HepG2 (cell line): ENCODE results near the gene LSM5. TPM values are rescaled to one million over a fixed set of nuclear protein-coding genes. Genes with fewer than 3 reads are reported as not detected.

Experiments used
- AFF4 ChIP-seq: sonication (generic); formaldehyde crosslinking; IDR thresholded peaks from 2 replicates; pipeline ENCODE4 v1.4.0; 2020; ENCODE audit warnings: missing genetic modification reagents
- FOXA3 ChIP-seq: IDR thresholded peaks from 2 replicates; pipeline ENCODE4 v1.6.1; 2016; ENCODE audit warnings: missing genetic modification reagents, missing compliant biosample characterization
- GABPB1 ChIP-seq: IDR thresholded peaks from 2 replicates; pipeline ENCODE4 v1.6.1; 2016; ENCODE audit warnings: mild to moderate bottlenecking, missing genetic modification reagents, moderate library complexity, missing compliant biosample characterization
- HNRNPL ChIP-seq: fragments of 200-400 bp; formaldehyde crosslinking; IDR thresholded peaks from 2 replicates; pipeline ENCODE4 v1.6.1; 2017; ENCODE audit warnings: mild to moderate bottlenecking, low read depth, low read length
- HOXA5 ChIP-seq: sonication (generic); formaldehyde crosslinking; IDR thresholded peaks from 2 replicates; pipeline ENCODE4 v1.4.0; 2020; ENCODE audit warnings: missing genetic modification reagents
- PRDM15 ChIP-seq: sonication (generic); formaldehyde crosslinking; IDR thresholded peaks from 2 replicates; pipeline ENCODE4 v1.4.0; 2020; ENCODE audit warnings: missing genetic modification reagents
- SNAPC2 ChIP-seq: sonication (generic); formaldehyde crosslinking; IDR thresholded peaks from 2 replicates; pipeline ENCODE4 v1.8.1; 2022; ENCODE audit warnings: mild to moderate bottlenecking, missing genetic modification reagents
- SOX6 ChIP-seq, 2 experiments: fragments of 450-650 bp in 1 of 2; sonication (generic) in 1 of 2; formaldehyde crosslinking in 1 of 2; IDR thresholded peaks; 2 replicates each; pipeline versions ENCODE4 v1.4.0 to v1.6.1; 2017 to 2020; ENCODE audit warnings: antibody characterized with exemption in 1 of 2, mild to moderate bottlenecking in 1 of 2, missing genetic modification reagents in 1 of 2
- ZBTB2 ChIP-seq: sonication (generic); formaldehyde crosslinking; IDR thresholded peaks from 2 replicates; pipeline ENCODE4 v1.8.0; 2022; ENCODE audit warnings: low read depth, missing genetic modification reagents
- ZNF430 ChIP-seq: sonication (generic); formaldehyde crosslinking; IDR thresholded peaks from 2 replicates; pipeline ENCODE4 v1.9.0; 2021; ENCODE audit warnings: mild to moderate bottlenecking, missing genetic modification reagents
- ZNF574 ChIP-seq: sonication (generic); formaldehyde crosslinking; IDR thresholded peaks from 2 replicates; pipeline ENCODE4 v1.4.0; 2020; ENCODE audit warnings: missing genetic modification reagents
- ZNF629 ChIP-seq: sonication (generic); formaldehyde crosslinking; conservative IDR thresholded peaks from 2 replicates; pipeline ENCODE4 v1.5.0; 2020; ENCODE audit warnings: missing genetic modification reagents
- ZNF724P ChIP-seq: sonication (generic); formaldehyde crosslinking; IDR thresholded peaks from 2 replicates; pipeline ENCODE4 v1.8.0; 2022; ENCODE audit warnings: missing genetic modification reagents, borderline replicate concordance
- polyA plus RNA-seq, 8 experiments: library from polyadenylated mRNA; depleted of rRNA in 3 of 8; stranded (reverse) in 7 of 8; unstranded in 1 of 8; fragments of >200 nt; fragmentation: Illumina TruSeq in 4 of 8; extraction: Trizol in 4 of 8; gene quantifications; 2 replicates each; pipeline versions ENCODE4 v1.2.1 to v1.2.3, GENCODE V29; 2011 to 2016; ENCODE audit warnings: low read depth in 4 of 8, missing spikeins in 1 of 8, mixed read lengths in 1 of 8; ENCODE audit not compliant: insufficient read depth in 1 of 8
- total RNA-seq, 5 experiments: library from RNA; depleted of rRNA; stranded (reverse); fragments of >200 nt; fragmentation: Illumina TruSeq; extraction: Trizol; gene quantifications; 2 replicates each; pipeline ENCODE4 v1.2.3, GENCODE V29; 2016; ENCODE audit warnings: low read depth in 1 of 5
- TF ChIP-seq, protein P1 (sequence below): sonication (generic); formaldehyde crosslinking; IDR thresholded peaks from 2 replicates; pipeline ENCODE4 v1.4.0; 2020; ENCODE audit warnings: missing genetic modification reagents

Gene LSM5
- total and polyA plus RNA-seq, 2 of the 13 experiments (the other 11 are each of a cell fraction or from before 2014, with no cell fraction given) = 30.3 to 183 TPM

- 0 out of 2 replicates have a peak, but pooled peaks have one; percentile 12 for TF ChIP-seq ZNF629
- TF ChIP-seq ZBTB2 = peak; percentile 33; the same call in 1 of the 2 replicates
- peak; percentile 77; the same call in 1 of the 2 replicates for TF ChIP-seq HNRNPL
- TF ChIP-seq ZNF430 (CRISPR knock-in tag) = peak; percentile 88; the same call in 1 of the 2 replicates
- 0 out of 2 replicates have a peak, but pooled peaks have one; percentile 24 for TF ChIP-seq SNAPC2
- TF ChIP-seq FOXA3 (CRISPR knock-in tag) = peak; percentile 69; the same call in 1 of the 2 replicates
- peak; percentile 99 for TF ChIP-seq GABPB1 (CRISPR knock-in tag)
- TF ChIP-seq AFF4 (CRISPR knock-in tag) = 0 out of 2 replicates have a peak, but pooled peaks have one; percentile 66
- TF ChIP-seq, protein P1, sequence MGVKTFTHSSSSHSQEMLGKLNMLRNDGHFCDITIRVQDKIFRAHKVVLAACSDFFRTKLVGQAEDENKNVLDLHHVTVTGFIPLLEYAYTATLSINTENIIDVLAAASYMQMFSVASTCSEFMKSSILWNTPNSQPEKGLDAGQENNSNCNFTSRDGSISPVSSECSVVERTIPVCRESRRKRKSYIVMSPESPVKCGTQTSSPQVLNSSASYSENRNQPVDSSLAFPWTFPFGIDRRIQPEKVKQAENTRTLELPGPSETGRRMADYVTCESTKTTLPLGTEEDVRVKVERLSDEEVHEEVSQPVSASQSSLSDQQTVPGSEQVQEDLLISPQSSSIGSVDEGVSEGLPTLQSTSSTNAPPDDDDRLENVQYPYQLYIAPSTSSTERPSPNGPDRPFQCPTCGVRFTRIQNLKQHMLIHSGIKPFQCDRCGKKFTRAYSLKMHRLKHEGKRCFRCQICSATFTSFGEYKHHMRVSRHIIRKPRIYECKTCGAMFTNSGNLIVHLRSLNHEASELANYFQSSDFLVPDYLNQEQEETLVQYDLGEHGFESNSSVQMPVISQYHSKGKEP (CRISPR knock-in tag) = 0 out of 2 replicates have a peak, but pooled peaks have one; percentile 71
- peak; percentile 67 for TF ChIP-seq PRDM15 (CRISPR knock-in tag)
- peak; percentile 94 for TF ChIP-seq ZNF724P (CRISPR knock-in tag)
- TF ChIP-seq SOX6 (IDR thresholded peaks at IDR 0.05) = no peak
- peak; percentile 81 for TF ChIP-seq SOX6 (CRISPR knock-in tag; IDR thresholded peaks at IDR 0.05)
- TF ChIP-seq HOXA5 (CRISPR knock-in tag) = peak; percentile 85; the same call in 1 of the 2 replicates
- peak; percentile 96 for TF ChIP-seq ZNF574 (CRISPR knock-in tag)
These were observed at the start of gene LSM5 (continued) for GRCh38 chr7:32490127-32490796.
